ENCODE data around the gene CMSS1. TPM values are rescaled to one million over a fixed set of nuclear protein-coding genes. Genes with fewer than 3 reads are reported as not detected.

Gene CMSS1
- polyA plus RNA-seq (2012; ENCODE audit: insufficient read depth, insufficient read length, low read depth): 190 TPM

GRCh38 chr3:99817437-99818240, at the start of gene CMSS1:
Gene CMSS1 (plus strand): TSS chr3:99817862.
- no peaks in the 10 kb centered on the region for H3K27me3 ChIP-seq
- H3K36me3 ChIP-seq: no peaks in the 10 kb centered on the region
- peak; percentile 30; the same call in 1 of the 2 replicates for TF ChIP-seq CTCF (IDR thresholded peaks at IDR 0.05; ENCODE audit: low read depth, low read length)
- no peaks in the 10 kb centered on the region for H3K9me3 ChIP-seq
- peak within 1 kb of the TSS; percentile 79 for H3K4me3 ChIP-seq (ENCODE audit: low read depth, low read length)
- peaks cover 12% of the 10 kb centered on the region for H3K4me1 ChIP-seq
- peak; percentile 97 for DNase-seq

GRCh38 chr3:99768126-99768525, 49.5 kb upstream of the CMSS1 start:
- Histone ChIP-seq H3K9me3 (no peaks in the 10 kb centered on the region; the same call in 1 of the 2 replicates), H3K27me3 (peaks cover 2% of the 10 kb centered on the region), H3K36me3 (no peaks in the 10 kb centered on the region), H3K4me3 (ENCODE audit: low read depth, low read length) (no peak overlapping the region), H3K4me1 (no peaks in the 10 kb centered on the region)
- no peak for TF ChIP-seq CTCF (IDR thresholded peaks at IDR 0.05; ENCODE audit: low read depth, low read length)
- DNase-seq: no peak

DNA sequence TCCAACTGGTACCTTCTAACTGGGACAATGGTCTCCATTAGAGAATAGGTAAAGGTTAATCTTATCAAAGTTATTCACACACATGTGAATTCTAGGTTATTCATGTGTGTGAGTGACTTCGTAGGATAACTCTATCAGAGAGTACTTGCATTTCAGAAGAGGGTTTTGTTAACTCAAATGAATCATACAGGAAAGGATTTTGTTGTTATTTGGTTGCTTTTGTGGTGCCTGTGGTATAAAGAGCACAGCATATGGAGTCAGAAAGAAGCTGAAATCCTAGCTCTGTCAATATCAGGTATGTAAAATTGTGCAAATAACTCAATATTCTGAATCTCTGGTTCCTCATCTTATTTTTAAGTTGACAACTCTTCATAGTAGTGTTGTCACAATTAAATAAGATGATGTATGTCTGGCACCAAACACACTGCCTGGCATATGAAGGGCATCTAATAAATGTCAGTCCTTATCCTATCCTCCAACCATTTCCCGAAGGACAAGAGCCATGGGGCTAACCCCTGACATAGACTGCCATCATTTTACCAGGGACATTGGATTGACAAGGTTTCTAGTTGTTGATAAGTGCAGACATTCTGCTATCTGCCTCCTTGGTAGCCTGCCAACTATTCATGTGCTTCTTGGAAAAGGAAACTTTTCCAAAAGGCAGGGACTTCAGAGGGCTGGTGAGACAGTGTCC, 48.7 kb upstream of the CMSS1 start:
- no peak for TF ChIP-seq CTCF (IDR thresholded peaks at IDR 0.05; ENCODE audit: low read depth, low read length)

DNA sequence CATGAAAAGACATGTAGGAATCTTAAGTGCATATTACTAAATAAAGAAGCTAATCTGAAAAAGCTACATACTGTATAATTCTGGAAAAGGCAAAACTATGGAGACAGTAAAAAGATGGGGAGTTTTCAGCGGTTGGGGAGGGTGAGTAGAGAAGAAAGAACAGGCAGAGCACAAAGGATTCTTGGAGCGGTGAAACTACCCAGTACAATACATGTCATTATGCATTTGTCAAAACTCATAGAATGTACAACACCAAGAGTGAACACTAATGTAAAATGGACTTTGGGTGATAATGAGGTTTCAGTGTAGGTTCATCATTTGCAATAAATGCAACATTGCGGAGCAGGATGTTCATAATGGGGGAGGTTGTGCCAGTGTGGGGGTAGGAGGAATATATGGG, 45.5 kb upstream of the CMSS1 start:
- TF ChIP-seq CTCF (IDR thresholded peaks at IDR 0.05; ENCODE audit: low read depth, low read length): no peak
- peaks cover 2% of the 10 kb centered on the region; the same call in 1 of the 2 replicates for H3K27me3 ChIP-seq
- H3K4me3 ChIP-seq (ENCODE audit: low read depth, low read length): no peak overlapping the region
- no peaks in the 10 kb centered on the region for H3K36me3 ChIP-seq
- no peaks in the 10 kb centered on the region; the same call in 1 of the 2 replicates for H3K9me3 ChIP-seq
- no peaks in the 10 kb centered on the region for H3K4me1 ChIP-seq
- DNase-seq: no peak

More for the DNA sequence above, 48.7 kb upstream of the CMSS1 start:
- Histone ChIP-seq H3K27me3 (peaks cover 2% of the 10 kb centered on the region), H3K4me3 (ENCODE audit: low read depth, low read length) (no peak overlapping the region), H3K4me1 (no peaks in the 10 kb centered on the region), H3K36me3 (no peaks in the 10 kb centered on the region), H3K9me3 (no peaks in the 10 kb centered on the region; the same call in 1 of the 2 replicates)
- DNase-seq: no peak

DNA sequence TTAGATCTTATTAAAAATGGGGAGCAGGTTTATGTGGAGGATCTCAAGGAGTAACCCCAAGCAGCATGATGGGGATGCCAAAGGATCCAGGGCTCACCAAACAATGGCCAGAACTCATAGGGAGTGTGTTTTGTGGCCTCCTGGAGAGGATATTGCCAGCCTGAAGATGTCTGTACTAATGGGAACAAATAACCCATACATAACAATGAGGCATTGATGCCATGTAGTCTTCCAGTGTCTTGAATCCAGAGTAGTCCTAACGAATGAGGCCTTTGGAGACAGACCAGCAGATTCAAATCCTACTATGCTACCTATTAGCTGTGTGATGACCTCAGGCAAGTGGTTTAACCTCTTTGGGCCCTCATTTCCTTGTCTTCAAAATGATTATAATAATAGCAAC, 45.0 kb upstream of the CMSS1 start:
- no peak for DNase-seq
- Histone ChIP-seq H3K4me3 (ENCODE audit: low read depth, low read length) (no peak overlapping the region), H3K36me3 (no peaks in the 10 kb centered on the region), H3K27me3 (0 out of 2 replicates have a peak, but pooled peaks cover 3% of the 10 kb centered on the region), H3K4me1 (no peaks in the 10 kb centered on the region), H3K9me3 (no peaks in the 10 kb centered on the region; the same call in 1 of the 2 replicates)
- no peak for TF ChIP-seq CTCF (IDR thresholded peaks at IDR 0.05; ENCODE audit: low read depth, low read length)
